CMK (cell line): ENCODE data around the gene ANXA3.

ENCODE experiments used
- DNase-seq: peaks from one replicate; pipeline ENCODE4 v3.0.0-alpha.2; 2010; ENCODE audit warnings: low read depth

ANXA3 gene

DNA sequence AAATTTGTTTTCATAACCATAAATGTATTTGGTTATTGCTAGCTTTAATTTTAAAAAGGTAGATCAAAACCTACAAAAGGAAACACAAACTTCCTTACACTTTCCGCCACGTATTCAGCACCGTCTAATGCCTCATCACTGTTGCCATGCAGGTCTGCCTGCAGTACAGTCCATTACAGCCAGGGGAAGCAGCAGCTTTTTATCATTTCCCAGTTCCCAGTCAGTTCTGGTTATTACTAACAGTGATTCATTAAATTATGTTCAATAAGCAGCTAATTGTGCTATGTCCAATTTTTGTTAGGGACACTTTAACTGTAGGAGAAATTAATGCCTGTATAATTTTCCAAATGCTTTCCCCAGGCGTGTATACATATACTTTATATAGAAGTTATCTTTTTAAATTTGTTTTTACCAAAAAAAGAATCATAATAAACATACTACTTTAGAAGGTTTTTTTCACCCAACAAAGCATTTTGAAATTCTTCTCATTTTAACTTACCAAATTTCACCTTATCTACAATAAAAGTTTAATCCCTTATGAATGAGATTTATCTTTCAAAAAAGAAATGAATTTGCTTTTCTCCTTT is 93.3 kb downstream of the ANXA3 start:
- DNase-seq, result no peak

DNA sequence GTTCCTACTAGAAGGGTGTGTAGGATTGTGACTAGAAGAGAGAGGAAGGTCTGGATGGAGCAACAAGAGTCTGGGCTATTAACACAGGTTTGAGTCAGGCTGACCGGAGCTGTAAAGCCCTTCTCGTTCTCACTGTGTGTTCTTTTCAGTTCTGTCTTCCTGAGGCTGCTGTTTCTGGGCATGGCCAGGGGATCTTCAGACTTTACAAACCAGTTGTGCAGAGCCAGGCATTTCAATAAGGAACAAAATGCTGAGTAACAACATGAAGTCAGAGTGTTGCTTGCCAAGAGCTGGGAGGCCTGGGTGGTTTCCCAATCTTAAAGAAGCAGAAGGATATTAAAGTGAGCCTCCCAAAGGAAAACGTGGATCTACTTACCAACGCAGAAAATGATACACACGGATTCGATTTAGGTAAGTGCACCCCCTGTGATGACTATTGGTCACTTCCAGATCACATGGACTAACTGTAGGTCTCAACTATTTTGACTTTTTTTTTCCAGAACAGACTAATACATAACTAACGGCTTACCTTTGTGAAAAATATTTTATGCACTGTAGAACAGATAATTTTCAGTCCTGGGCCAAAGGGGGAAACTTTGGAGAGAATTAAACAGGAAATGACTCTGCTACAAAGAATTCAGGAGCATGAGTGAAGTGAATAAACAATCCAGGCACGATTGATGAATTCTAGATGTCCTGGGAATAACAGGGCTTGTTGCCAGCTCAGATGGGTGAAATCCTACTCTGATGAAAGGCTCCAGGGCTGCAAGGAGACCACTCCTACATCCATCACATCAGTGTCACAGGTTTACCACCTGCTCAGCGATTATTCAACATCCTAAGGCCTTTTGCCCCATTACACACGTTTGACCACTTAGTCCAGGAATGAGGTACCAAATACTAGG is 94.5 kb downstream of the ANXA3 start:
- no peak for DNase-seq

DNA sequence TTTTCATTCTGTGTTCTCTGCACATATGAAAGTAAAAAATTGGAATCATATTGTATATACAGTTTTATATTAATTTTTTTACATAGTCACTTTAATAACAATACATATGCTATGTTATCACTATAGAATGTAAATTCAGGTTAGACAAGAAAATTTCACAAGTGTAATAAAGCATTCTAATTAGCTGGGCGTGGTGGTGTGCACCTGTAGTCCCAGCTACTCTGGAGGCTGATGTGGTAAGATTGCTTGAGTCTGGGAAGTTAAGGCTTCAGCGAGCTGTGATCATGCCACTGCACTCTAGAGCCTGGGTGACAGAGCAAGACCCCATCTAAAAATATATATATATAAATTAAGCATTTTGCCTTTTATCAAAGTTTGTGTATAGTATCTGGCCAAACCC is 95.7 kb downstream of the ANXA3 start:
- no peak for DNase-seq

DNA sequence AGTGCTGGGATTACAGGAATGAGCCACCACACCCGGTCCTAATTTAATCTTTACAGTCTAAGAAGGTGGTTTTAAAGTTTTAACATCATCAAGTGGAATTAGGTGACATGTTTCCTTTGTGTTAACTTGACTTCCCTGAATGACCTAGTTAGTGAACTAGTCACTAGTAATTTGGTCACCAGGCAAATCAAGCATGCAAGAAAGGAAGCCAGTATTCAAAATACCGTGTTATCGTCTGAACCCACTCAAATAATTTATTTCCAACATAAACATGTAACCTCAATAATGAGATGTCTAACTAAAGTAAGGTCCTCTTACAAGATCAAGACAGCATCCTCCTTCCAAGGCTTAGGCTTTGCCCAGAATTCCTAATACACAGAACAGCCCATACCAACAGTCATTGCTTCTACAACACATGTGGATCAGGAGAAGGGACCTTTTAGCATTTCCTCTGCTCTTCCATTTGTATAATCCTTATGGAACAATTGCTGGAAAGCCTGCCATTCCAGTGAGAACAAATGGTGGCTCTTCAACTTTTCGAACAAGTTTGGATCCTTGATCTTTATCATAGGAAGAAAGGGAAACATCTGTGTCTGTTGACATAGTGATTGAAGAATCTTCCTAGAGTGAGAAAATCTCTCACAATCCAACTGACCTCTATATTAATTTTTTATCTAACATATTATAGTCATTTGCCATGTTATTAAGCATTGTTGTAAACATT is 97.2 kb downstream of the ANXA3 start:
- DNase-seq, result no peak

DNA sequence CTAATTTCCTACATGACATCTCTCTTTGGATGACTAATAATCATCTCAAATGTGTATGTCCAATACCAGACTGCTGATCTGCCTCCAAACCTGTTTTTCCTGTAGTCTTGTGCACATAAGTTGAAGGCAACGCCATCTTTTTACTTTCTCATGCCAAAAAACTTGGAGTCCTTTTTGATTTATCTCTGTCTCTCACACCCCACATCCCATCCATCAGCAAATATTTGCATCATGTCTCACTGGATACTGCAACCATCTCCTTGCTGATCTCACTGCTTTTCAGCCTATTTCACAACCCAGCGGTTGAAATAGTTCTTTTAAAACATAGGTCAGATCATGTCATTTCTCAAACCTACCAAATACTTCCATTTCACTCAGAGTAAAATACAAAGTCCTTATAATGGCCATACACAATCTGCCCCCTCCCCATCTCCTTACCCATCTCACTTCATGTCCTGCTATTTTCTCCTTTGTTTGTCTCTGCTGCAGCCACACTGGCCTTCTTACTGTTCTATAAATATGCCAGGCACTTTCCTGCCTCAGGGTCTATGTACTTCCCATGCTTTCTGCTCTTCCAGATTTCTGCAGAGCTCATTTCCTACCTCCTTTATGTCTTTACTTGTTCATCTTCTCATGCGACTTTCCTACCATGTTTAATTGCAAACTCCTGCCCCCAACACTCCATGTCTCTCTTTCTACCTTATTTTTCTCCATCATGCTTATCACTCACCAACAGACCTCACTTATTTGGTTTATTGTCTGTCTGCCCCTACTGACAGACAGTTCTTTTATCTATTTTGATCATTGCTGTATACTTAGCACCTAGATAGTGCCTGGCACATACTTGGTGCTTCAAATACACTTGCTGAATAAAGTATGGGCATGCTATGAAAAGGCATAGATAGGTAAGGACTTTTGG is 98.8 kb downstream of the ANXA3 start:
- DNase-seq, result no peak

DNA sequence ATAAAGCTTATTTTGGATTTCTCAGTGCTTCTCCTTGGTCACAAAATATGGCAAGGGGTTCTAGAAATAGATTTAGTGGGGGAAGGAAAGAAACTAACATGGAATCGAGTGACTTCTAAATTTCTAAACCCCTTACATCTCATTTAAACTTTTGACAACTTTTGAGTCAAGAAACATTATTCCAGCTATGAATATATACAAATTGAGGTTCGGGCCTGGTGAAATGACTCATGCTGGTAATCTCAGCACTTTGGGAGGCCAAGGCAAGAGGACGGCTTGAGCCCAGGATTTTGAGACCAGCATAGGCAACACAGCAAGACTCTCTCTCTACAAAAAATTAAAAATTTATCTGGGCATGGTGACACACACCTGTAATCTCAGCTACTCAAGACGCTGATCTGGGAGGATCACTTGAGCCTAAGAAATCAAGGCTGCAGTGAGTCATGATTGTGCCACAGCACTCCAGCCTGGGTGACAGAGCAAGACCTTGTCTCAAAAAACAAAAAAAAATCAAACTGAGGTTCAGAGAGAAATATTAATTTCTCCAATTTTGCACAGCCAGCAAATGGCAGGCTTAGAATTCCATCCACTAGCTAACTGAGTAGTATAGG is 99.8 kb downstream of the ANXA3 start:
- DNase-seq, result no peak

DNA sequence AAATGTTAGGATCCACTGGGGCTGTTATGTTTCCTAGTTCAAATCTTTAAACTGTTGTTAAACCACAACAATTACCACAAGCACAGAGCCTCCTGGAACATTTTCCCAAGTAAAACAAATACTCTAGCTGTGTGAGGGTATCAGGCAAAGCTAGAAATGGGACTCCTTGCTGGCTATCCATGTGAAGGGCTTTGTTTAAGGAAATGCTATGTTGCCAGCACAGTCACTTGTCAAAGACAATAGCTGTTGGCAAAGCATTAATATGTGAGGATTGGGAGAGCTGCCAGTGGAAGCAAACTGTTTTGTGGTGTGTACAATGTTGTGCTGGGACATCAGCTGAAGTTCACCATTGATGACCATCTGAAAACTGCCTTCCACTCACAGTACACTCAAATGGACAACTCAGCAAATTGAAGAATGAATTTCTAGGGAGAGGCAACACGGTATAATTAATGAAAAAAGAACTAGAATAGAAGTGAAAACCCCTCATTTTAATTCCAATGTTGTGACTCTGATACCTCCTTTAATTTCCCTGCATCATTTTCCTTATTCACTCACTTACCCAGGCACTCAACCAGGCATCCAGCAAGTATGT is 100.8 kb downstream of the ANXA3 start:
- DNase-seq, result no peak

DNA sequence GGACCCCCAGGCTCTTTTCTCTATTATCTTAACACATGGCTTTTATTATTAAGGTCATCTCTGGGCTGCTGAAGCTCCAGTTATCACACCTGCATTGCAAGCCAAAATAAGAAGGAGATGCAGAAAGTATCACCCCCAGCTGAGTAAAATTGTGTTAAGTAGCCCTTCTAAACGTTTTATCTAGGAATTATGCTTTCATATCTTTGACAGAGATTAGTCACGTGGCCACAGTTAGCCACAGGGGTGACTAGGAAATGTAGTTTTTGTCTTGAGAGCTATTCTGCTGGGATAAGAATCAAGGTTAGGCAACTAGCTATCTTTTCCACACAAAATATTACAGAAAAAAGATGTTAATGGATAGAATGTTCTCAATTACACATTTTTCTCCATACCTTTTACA is 102.1 kb downstream of the ANXA3 start:
- DNase-seq, result no peak

DNA sequence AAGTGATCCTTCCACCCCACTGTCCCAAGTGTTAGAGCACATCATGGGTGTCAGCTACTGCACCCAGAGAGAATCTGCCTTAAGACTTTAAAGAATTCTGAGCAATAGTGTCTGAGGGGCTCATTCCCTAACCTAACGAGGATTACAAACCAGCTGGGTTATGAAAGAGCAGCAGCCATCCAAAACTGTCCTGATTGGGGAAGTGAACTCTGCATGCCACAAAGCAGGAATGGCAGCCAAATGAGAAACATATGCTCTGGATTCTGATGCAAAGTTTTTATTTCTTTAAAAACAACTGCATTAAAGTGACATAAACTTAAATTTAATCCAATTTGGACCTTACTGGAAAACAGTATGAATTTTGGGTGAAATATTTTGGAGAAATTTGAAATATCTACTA is 103.2 kb downstream of the ANXA3 start:
- no peak for DNase-seq

DNA sequence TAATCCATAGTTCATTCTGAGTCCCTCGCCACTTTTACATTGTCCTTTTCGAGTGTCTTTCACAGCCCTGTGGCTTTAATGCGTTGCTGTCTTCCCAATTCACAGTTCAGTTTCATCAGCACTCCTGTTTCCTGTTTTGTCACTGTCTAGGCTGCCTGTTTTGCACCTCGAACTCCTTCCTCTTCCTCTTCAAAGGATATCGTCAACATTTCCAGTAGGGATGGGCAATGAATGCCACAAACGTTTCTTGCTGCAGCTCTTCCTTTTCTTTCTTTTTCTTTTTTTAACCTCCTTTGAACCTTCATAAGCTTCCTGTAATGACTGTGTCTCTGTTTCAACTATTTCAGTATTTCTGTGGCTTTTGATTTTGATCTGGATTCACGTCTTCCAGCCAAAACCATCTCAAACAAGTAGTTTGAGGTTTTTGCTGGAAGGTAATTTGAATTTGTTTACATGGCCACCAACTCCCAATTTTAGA is 105.4 kb downstream of the ANXA3 start:
- no peak for DNase-seq

DNA sequence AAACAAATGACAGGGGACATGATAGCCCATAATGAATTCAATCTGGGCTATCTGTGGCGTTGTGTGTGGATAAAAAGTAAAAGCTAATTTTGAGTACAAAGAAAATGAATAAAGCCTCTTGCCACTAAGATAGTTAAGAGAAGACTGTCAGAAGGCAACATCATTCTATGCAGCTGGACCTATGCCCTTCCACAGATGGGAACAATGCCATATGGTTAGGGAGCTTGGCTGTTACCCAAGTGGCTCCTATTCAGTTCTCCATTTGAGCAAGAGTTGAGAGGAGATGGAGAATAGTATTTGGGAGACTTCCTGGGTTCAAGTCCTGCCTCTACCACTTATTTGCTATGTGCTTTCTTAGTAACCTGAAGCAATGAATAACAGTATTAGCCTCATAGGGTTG is 107.7 kb downstream of the ANXA3 start:
- DNase-seq, result no peak

DNA sequence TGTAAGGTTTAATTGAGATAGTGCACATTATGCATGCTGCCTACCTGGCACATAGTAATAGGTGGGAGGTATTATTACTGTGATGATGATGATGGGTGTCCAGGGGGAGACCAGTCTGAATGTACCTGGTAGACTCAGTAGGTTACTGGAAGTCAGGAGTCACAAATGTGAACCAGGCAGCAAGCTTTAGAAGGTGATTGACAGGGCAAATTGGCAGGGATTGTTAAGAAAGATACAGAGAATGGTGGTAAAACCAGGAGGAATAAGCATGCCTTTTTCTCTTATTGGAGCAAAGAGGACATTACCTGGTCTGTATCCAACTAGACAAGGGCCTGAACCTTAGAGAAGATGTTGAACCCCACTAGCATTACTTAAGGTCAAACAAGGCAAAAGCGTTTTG is 108.1 kb downstream of the ANXA3 start:
- DNase-seq, result no peak
